B cell (primary cell): ENCODE data around the gene OR1I1. TPM values are rescaled to one million over a fixed set of nuclear protein-coding genes. Genes with fewer than 3 reads are reported as not detected.

Experiments used
- ATAC-seq: fragments of 200-7000 bp; cut with Tn5 transposase; one replicate; pipeline ENCODE4 v1.10.0; 2021; ENCODE audit warnings: low read depth, mild to moderate bottlenecking, moderate number of reproducible peaks, moderate library complexity
- CTCF ChIA-PET: fragments of 350-600 bp; sonication (Branson Sonifier 250); formaldehyde crosslinking; loops from one replicate; lab custom pipeline; 2021; ENCODE audit warnings: antibody characterized with exemption, inconsistent platforms; lab: Charles Lee
- POLR2A ChIA-PET: fragments of 350-600 bp; sonication (Branson Sonifier 250); formaldehyde crosslinking; loops from one replicate; lab custom pipeline; 2021; ENCODE audit warnings: antibody characterized with exemption; lab: Charles Lee
- DNase-seq: peaks from one replicate; pipeline ENCODE4 v3.0.0; 2013
- H2AFZ ChIP-seq: 2 replicates; pipeline ENCODE4 v1.6.1; 2012; ENCODE audit warnings: mild to moderate bottlenecking, low read depth, low read length; ENCODE audit not compliant: insufficient read depth, poor library complexity, severe bottlenecking
- H3K27ac ChIP-seq, 2 donors: 1 replicate in 1 of 2; 2 replicates in 1 of 2; pipeline ENCODE4 v1.5.1; 2012 to 2013; ENCODE audit warnings: low read length in 2 of 2, mild to moderate bottlenecking in 2 of 2, moderate library complexity in 1 of 2
- H3K27me3 ChIP-seq, 4 experiments: fragments of 200-600 bp in 1 of 4; sonication (generic) in 1 of 4; replicated peaks in 1 of 4; 1 replicate in 2 of 4; 2 replicates in 2 of 4; pipeline versions ENCODE4 v1.6.1 to v1.7.0; 2013 to 2016; ENCODE audit warnings: low read length in 3 of 4, mild to moderate bottlenecking in 2 of 4, mixed read lengths in 1 of 4, moderate library complexity in 1 of 4; ENCODE audit not compliant: insufficient read depth in 4 of 4, control insufficient read depth in 3 of 4; ENCODE audit errors: control extremely low read depth in 1 of 4
- H3K36me3 ChIP-seq, 2 experiments: replicated peaks in 1 of 2; 1 replicate in 1 of 2; 2 replicates in 1 of 2; pipeline versions ENCODE4 v1.6.1 to v1.7.1; 2013; ENCODE audit warnings: low read length in 1 of 2; ENCODE audit not compliant: insufficient read depth in 2 of 2, control insufficient read depth in 1 of 2; ENCODE audit errors: control extremely low read depth in 1 of 2, extremely low read depth in 1 of 2
- H3K4me1 ChIP-seq, 2 donors: fragments of 200-600 bp in 1 of 2; sonication (generic) in 1 of 2; 1 replicate in 1 of 2; 2 replicates in 1 of 2; pipeline versions ENCODE4 v1.5.1 to v1.6.1; 2013 to 2017; ENCODE audit warnings: low read length in 2 of 2; ENCODE audit not compliant: control insufficient read depth in 2 of 2, insufficient read depth in 2 of 2
- H3K4me2 ChIP-seq: replicated peaks from 2 replicates; pipeline ENCODE3; 2012; ENCODE audit warnings: mild to moderate bottlenecking, low read depth, low read length; ENCODE audit not compliant: poor library complexity, severe bottlenecking
- H3K4me3 ChIP-seq, 5 experiments: fragments of 200-600 bp in 1 of 5; sonication (generic) in 1 of 5; 1 replicate in 3 of 5; 2 replicates in 2 of 5; pipeline versions ENCODE4 v1.5.1 to v1.7.0; 2011 to 2016; ENCODE audit warnings: low read length in 4 of 5, mild to moderate bottlenecking in 4 of 5, low read depth in 2 of 5, control low read depth in 1 of 5, moderate library complexity in 1 of 5; ENCODE audit not compliant: insufficient read depth in 1 of 5; ENCODE audit errors: control extremely low read depth in 1 of 5, extremely low read depth in 1 of 5
- H3K79me2 ChIP-seq: fragments of 200-600 bp; sonication (generic); one replicate; pipeline ENCODE4 v1.6.0; 2016; ENCODE audit warnings: low read length; ENCODE audit not compliant: control insufficient read depth, insufficient read depth
- H3K9ac ChIP-seq: fragments of 200-600 bp; sonication (generic); 2 replicates; pipeline ENCODE4 v1.6.1; 2017; ENCODE audit warnings: mild to moderate bottlenecking, low read length, moderate library complexity
- H3K9me3 ChIP-seq, 3 donors: one replicate each; pipeline versions ENCODE4 v1.6.1 to v1.7.1; 2013; ENCODE audit warnings: low read length in 2 of 3; ENCODE audit not compliant: control insufficient read depth in 2 of 3, insufficient read depth in 1 of 3; ENCODE audit errors: control extremely low read depth in 1 of 3
- H4K20me1 ChIP-seq: 2 replicates; pipeline ENCODE4 v1.6.0; 2012; ENCODE audit warnings: mild to moderate bottlenecking, low read length; ENCODE audit not compliant: insufficient read depth, control insufficient read depth, poor library complexity, severe bottlenecking
- H3K27ac Mint-ChIP-seq: one replicate; pipeline ENCODE4 v1.8.0; 2021; ENCODE audit warnings: mixed read lengths
- H3K27me3 Mint-ChIP-seq: one replicate; pipeline ENCODE4 v1.8.0; 2021; ENCODE audit warnings: mixed read lengths
- H3K4me1 Mint-ChIP-seq: one replicate; pipeline ENCODE4 v1.8.0; 2021; ENCODE audit warnings: mixed read lengths
- H3K4me3 Mint-ChIP-seq: one replicate; pipeline ENCODE4 v1.8.0; 2021; ENCODE audit warnings: mixed read lengths
- H3K9me3 Mint-ChIP-seq: one replicate; pipeline ENCODE4 v1.8.0; 2022; ENCODE audit warnings: mixed read lengths; ENCODE audit not compliant: insufficient read depth
- EZH2 ChIP-seq: IDR thresholded peaks from 2 replicates; pipeline ENCODE4 v1.6.1; 2012; ENCODE audit warnings: borderline replicate concordance, low read depth, mild to moderate bottlenecking, moderate library complexity, low read length; ENCODE audit not compliant: insufficient read depth, poor library complexity, severe bottlenecking
- WGBS: methylation state at CpG from one replicate; pipeline ENCODE4 v1.1.5; 2013; ENCODE audit warnings: missing lambda C conversion rate; ENCODE audit not compliant: insufficient coverage; 5-methylcytosine and 5-hydroxymethylcytosine counted together
- intact Hi-C: fragments of 100-400 bp; cut with micrococcal nuclease; formaldehyde crosslinking; loops from one replicate; pipeline ENCODE4 v1.10.0; 2022
- polyA plus RNA-seq: library from polyadenylated mRNA; depleted of rRNA; stranded (reverse); fragments of >200 nt; gene quantifications from 2 replicates; pipeline ENCODE4 v1.2.3, GENCODE V29; 2012
- total RNA-seq, 2 donors: library from RNA; stranded (reverse); fragments of 120-200 nt in 1 of 2; gene quantifications; 1 replicate in 1 of 2; 2 replicates in 1 of 2; pipeline versions ENCODE4 v1.2.3 to v1.2.4, GENCODE V29; 2013 to 2022
- TF ChIP-seq, protein P1 (sequence below): fragments of 200-600 bp; IDR thresholded peaks from one replicate; pipeline ENCODE4 v1.8.0; 2022; ENCODE audit warnings: antibody characterized with exemption, mild to moderate bottlenecking

The OR1I1 gene
- total and polyA plus RNA-seq, 2 donors (not counting 1 experiment from before 2014, with no cell fraction given): not detected

DNA sequence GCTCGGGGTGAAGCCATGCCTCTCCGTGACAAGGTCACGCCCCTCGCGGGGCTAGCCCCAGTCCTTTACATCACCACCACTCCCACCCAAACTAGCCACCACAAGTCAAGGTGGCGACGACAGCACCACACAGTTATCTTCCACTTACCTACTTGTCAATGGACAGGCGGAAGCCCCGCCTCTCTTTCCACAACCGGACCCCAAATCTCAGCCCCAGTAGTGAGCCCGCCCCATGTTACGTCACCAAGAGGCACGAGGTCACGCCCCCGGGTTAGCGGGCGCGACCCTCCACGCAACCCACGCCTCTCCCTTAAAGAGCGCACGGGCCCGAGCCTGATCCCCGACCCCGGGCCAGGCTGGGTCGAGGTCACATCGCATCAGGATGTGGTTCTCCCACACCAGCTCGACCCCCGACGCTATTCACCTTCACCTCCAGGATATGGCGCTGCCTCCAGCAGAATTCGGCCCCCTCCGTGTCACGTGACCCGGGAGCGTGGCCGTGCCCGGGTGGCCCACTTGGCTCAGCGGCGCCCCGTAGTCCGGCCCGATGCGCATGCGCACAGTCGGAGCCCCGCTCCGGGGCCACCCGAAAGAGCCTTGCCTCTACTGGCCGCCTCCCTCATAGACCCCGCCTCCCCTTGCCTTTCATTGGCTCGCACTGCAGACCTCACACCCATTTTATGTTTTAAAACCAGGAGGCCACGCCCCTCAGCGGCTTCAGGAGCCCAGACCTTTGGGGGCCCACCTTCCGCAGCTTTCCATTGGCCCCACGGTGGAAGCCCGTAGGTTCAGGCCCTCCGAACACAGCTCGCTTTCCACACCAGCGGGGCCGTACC lies 43.4 kb downstream of the OR1I1 start:
- no peaks in the 10 kb centered on the region for H3K9me3 Mint-ChIP-seq
- peaks cover 8% of the 10 kb centered on the region for H4K20me1 ChIP-seq
- peak overlapping the region; percentile 93 for H3K9ac ChIP-seq
- CTCF ChIA-PET: interaction anchor here (0.7 to 1.2 kb wide), 3 partner anchors 24 to 430 kb away, joined by 3 to 6 read pairs (median 3); no protein-coding TSS in a partner anchor
- H3K79me2 ChIP-seq: peaks cover 5% of the 10 kb centered on the region
- H3K4me3 Mint-ChIP-seq: peak overlapping the region; percentile 98
- H3K4me3 ChIP-seq: peak overlapping the region; percentile 60 to 87 (median 85)
- peak overlapping the region; percentile 97 for H3K27ac Mint-ChIP-seq
- TF ChIP-seq EZH2: no peak
- TF ChIP-seq, protein P1, sequence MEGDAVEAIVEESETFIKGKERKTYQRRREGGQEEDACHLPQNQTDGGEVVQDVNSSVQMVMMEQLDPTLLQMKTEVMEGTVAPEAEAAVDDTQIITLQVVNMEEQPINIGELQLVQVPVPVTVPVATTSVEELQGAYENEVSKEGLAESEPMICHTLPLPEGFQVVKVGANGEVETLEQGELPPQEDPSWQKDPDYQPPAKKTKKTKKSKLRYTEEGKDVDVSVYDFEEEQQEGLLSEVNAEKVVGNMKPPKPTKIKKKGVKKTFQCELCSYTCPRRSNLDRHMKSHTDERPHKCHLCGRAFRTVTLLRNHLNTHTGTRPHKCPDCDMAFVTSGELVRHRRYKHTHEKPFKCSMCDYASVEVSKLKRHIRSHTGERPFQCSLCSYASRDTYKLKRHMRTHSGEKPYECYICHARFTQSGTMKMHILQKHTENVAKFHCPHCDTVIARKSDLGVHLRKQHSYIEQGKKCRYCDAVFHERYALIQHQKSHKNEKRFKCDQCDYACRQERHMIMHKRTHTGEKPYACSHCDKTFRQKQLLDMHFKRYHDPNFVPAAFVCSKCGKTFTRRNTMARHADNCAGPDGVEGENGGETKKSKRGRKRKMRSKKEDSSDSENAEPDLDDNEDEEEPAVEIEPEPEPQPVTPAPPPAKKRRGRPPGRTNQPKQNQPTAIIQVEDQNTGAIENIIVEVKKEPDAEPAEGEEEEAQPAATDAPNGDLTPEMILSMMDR: no peak
- H3K27me3 Mint-ChIP-seq: peaks cover 9% of the 10 kb centered on the region
- H3K4me2 ChIP-seq: peak overlapping the region; percentile 86
- peak overlapping the region; percentile 89 for H2AFZ ChIP-seq
- H3K36me3 ChIP-seq: peaks cover 0 to 10% of the 10 kb centered on the region in 2 experiments
- H3K27ac ChIP-seq: peak overlapping the region; percentile 87 to 97
- intact Hi-C loops: loop anchor here (1.0 to 10.0 kb wide), 4 partner anchors 207 to 1072 kb away; partner anchors contain the start of genes AP1M1, BRD4 and NDUFB7
- POLR2A ChIA-PET: no interaction called here
- ATAC-seq (peak; percentile 84), DNase-seq (peak; percentile 99)
- no peaks in the 10 kb centered on the region for H3K27me3 ChIP-seq
- peaks cover 19% of the 10 kb centered on the region for H3K4me1 Mint-ChIP-seq
- H3K9me3 ChIP-seq: no peaks in the 10 kb centered on the region
- WGBS: under 1% methylated on average over 54 of the region's 61 CpGs
- peaks cover 10 to 12% of the 10 kb centered on the region in 2 donors for H3K4me1 ChIP-seq
